CD4-positive, alpha-beta T cell treated with Interferon alpha-2 for 1 hour (primary cell): ENCODE results near the gene IL21.
"Not testable (repeated sequence)": the region's sequence is repeated elsewhere in the genome, so short reads cannot be mapped to it uniquely, and the experiment has no call there.

Experiments
- DNase-seq, 2 donors: peaks; one replicate each; pipeline ENCODE4 v3.0.0-alpha.2; 2020 to 2022

Gene IL21

GRCh38 chr4:122577189-122577553 lies 43.7 kb downstream of the IL21 start:
- no peak for DNase-seq

- DNase-seq, result peak; percentile 4 to 74
Observed at GRCh38 chr4:122576261-122577188, 44.3 kb downstream of the IL21 start.

GRCh38 chr4:122574347-122574746 lies 46.5 kb downstream of the IL21 start:
- not testable (repeated sequence) for DNase-seq

GRCh38 chr4:122562449-122562848 lies 58.4 kb downstream of the IL21 start:
- DNase-seq, result no peak
